H9 (cell line): ENCODE data around the gene HMOX2. TPM values are rescaled to one million over a fixed set of nuclear protein-coding genes. Genes with fewer than 3 reads are reported as not detected.

Source experiments
- DNase-seq: peaks from one replicate; pipeline ENCODE4 v3.0.0-alpha.2; 2017
- H2AFZ ChIP-seq: one replicate; pipeline ENCODE4 v1.6.1; 2013; ENCODE audit warnings: mild to moderate bottlenecking, low read length, control low read depth, moderate library complexity
- H2AK5ac ChIP-seq: 2 replicates; pipeline ENCODE4 v1.6.1; 2013; ENCODE audit warnings: low read length, control low read depth, mixed read lengths; ENCODE audit not compliant: insufficient read length
- H2BK120ac ChIP-seq: one replicate; pipeline ENCODE4 v1.6.1; 2013; ENCODE audit warnings: low read depth, mild to moderate bottlenecking, low read length, control low read depth, inconsistent platforms; ENCODE audit not compliant: poor library complexity, severe bottlenecking
- H2BK12ac ChIP-seq: 2 replicates; pipeline ENCODE4 v1.6.1; 2013; ENCODE audit warnings: low read length, control low read depth, mixed read lengths, low read depth; ENCODE audit not compliant: insufficient read length
- H2BK15ac ChIP-seq: 2 replicates; pipeline ENCODE4 v1.6.1; 2013; ENCODE audit warnings: low read depth, low read length, control low read depth
- H2BK20ac ChIP-seq: one replicate; pipeline ENCODE4 v1.6.1; 2013; ENCODE audit warnings: low read depth, mild to moderate bottlenecking, low read length, control low read depth, inconsistent platforms; ENCODE audit not compliant: poor library complexity, severe bottlenecking
- H2BK5ac ChIP-seq: 2 replicates; pipeline ENCODE4 v1.6.1; 2013; ENCODE audit warnings: low read length, control low read depth, mixed read lengths; ENCODE audit not compliant: insufficient read length
- H3K14ac ChIP-seq: 2 replicates; pipeline ENCODE4 v1.6.1; 2013; ENCODE audit warnings: low read length, control low read depth; ENCODE audit not compliant: insufficient read depth
- H3K18ac ChIP-seq: 2 replicates; pipeline ENCODE4 v1.6.1; 2013; ENCODE audit warnings: low read depth, mild to moderate bottlenecking, mixed read lengths, low read length, control low read depth; ENCODE audit not compliant: insufficient read length
- H3K23ac ChIP-seq: 2 replicates; pipeline ENCODE4 v1.6.1; 2013; ENCODE audit warnings: low read length, control low read depth, mixed read lengths, low read depth; ENCODE audit not compliant: insufficient read length
- H3K23me2 ChIP-seq: 2 replicates; pipeline ENCODE4 v1.6.1; 2013; ENCODE audit warnings: low read depth, mild to moderate bottlenecking, mixed read lengths, low read length, control low read depth; ENCODE audit not compliant: insufficient read length, poor library complexity, severe bottlenecking
- H3K27ac ChIP-seq: 2 replicates; pipeline ENCODE4 v1.5.1; 2013; ENCODE audit warnings: low read length, control low read depth, mixed read lengths, low read depth; ENCODE audit not compliant: insufficient read length
- H3K27me3 ChIP-seq: 2 replicates; pipeline ENCODE4 v1.6.1; 2013; ENCODE audit warnings: low read length, control low read depth, inconsistent platforms; ENCODE audit not compliant: insufficient read depth
- H3K4ac ChIP-seq: 2 replicates; pipeline ENCODE4 v1.6.1; 2013; ENCODE audit warnings: low read depth, mild to moderate bottlenecking, control low read depth, inconsistent platforms, low read length, moderate library complexity
- H3K4me1 ChIP-seq: 2 replicates; pipeline ENCODE4 v1.6.1; 2013; ENCODE audit warnings: low read length, control low read depth, inconsistent platforms; ENCODE audit not compliant: insufficient read depth
- H3K4me2 ChIP-seq: 2 replicates; pipeline ENCODE4 v1.6.1; 2013; ENCODE audit warnings: low read length, control low read depth, mixed read lengths; ENCODE audit not compliant: insufficient read length, insufficient read depth
- H3K56ac ChIP-seq: 2 replicates; pipeline ENCODE4 v1.6.1; 2013; ENCODE audit warnings: low read depth, mild to moderate bottlenecking, mixed read lengths, low read length, control low read depth; ENCODE audit not compliant: insufficient read length
- H3K79me1 ChIP-seq: 2 replicates; pipeline ENCODE4 v1.6.1; 2013; ENCODE audit warnings: low read depth, mild to moderate bottlenecking, moderate library complexity, low read length, control low read depth, inconsistent platforms; ENCODE audit not compliant: insufficient read depth, poor library complexity, severe bottlenecking
- H3K79me2 ChIP-seq: 2 replicates; pipeline ENCODE4 v1.6.1; 2013; ENCODE audit warnings: low read length, control low read depth, inconsistent platforms; ENCODE audit not compliant: insufficient read depth
- H3K9ac ChIP-seq: 2 replicates; pipeline ENCODE4 v1.6.1; 2013; ENCODE audit warnings: low read length, control low read depth, mixed read lengths; ENCODE audit not compliant: insufficient read length; ENCODE audit errors: extremely low read depth
- H3K9me3 ChIP-seq: one replicate; pipeline ENCODE4 v1.6.1; 2013; ENCODE audit warnings: low read depth, low read length, inconsistent platforms; ENCODE audit not compliant: control insufficient read depth
- H3T11ph ChIP-seq: one replicate; pipeline ENCODE4 v1.6.1; 2013; ENCODE audit warnings: mild to moderate bottlenecking, low read length, control low read depth, inconsistent platforms
- H4K20me1 ChIP-seq: one replicate; pipeline ENCODE4 v1.6.1; 2013; ENCODE audit not compliant: control insufficient read depth, insufficient read length, insufficient read depth
- H4K5ac ChIP-seq: 2 replicates; pipeline ENCODE4 v1.6.1; 2013; ENCODE audit warnings: low read depth, mild to moderate bottlenecking, mixed read lengths, low read length, control low read depth; ENCODE audit not compliant: insufficient read length
- H4K8ac ChIP-seq: replicated peaks from 2 replicates; pipeline ENCODE4 v1.6.1; 2013; ENCODE audit warnings: low read length, control low read depth, mixed read lengths, low read depth; ENCODE audit not compliant: insufficient read length
- H4K91ac ChIP-seq: 2 replicates; pipeline ENCODE4 v1.6.1; 2013; ENCODE audit warnings: low read depth, mild to moderate bottlenecking, moderate library complexity, mixed read lengths, low read length, control low read depth; ENCODE audit not compliant: insufficient read length
- H3K27ac Mint-ChIP-seq, 3 experiments: 2 replicates in 2 of 3; 3 replicates in 1 of 3; pipeline ENCODE4 v1.8.0; 2020 to 2021; ENCODE audit warnings: mixed read lengths in 3 of 3, mild to moderate bottlenecking in 1 of 3, moderate library complexity in 1 of 3
- H3K27me3 Mint-ChIP-seq: 2 replicates; pipeline ENCODE4 v1.8.0; 2021; ENCODE audit warnings: low read depth, mild to moderate bottlenecking, moderate library complexity, mixed read lengths
- H3K36me3 Mint-ChIP-seq, 3 experiments: 2 replicates in 2 of 3; 3 replicates in 1 of 3; pipeline ENCODE4 v1.8.0; 2020 to 2021; ENCODE audit warnings: low read depth in 3 of 3, mixed read lengths in 3 of 3; ENCODE audit not compliant: insufficient read depth in 1 of 3
- H3K4me1 Mint-ChIP-seq, 2 experiments: 2 replicates each; pipeline ENCODE4 v1.8.0; 2020; ENCODE audit warnings: mixed read lengths in 2 of 2
- H3K4me3 Mint-ChIP-seq, 2 experiments: 2 replicates in 1 of 2; 3 replicates in 1 of 2; pipeline ENCODE4 v1.8.0; 2020 to 2021; ENCODE audit warnings: mild to moderate bottlenecking in 2 of 2, mixed read lengths in 2 of 2, moderate library complexity in 1 of 2
- H3K9me3 Mint-ChIP-seq, 2 experiments: 2 replicates in 1 of 2; 3 replicates in 1 of 2; pipeline ENCODE4 v1.8.0; 2020; ENCODE audit warnings: mild to moderate bottlenecking in 2 of 2, mixed read lengths in 2 of 2, moderate library complexity in 1 of 2
- CTCF ChIP-seq: fragments of 200-600 bp; sonication (generic); conservative IDR thresholded peaks from 3 replicates; pipeline ENCODE4 v1.8.0; 2021; ENCODE audit warnings: antibody characterized with exemption, mild to moderate bottlenecking
- WGBS: extraction: QIAGEN DNeasy Blood & Tissue Kit; methylation state at CpG from one replicate; pipeline ENCODE4 v1.1.7; 2013; ENCODE audit warnings: missing lambda C conversion rate, low lambda C conversion rate, mixed read lengths; ENCODE audit not compliant: insufficient read length; ENCODE audit errors: extremely low coverage; 5-methylcytosine and 5-hydroxymethylcytosine counted together
- total RNA-seq: library from RNA; stranded (reverse); gene quantifications from 2 replicates; pipeline ENCODE4 v1.2.1, GENCODE V29; 2021

Gene HMOX2
- total RNA-seq, 1 experiment from 2014 or later = 44.4 TPM

GRCh38 chr16:4533490-4533889 is 57.3 kb downstream of the HMOX2 start:
- Histone ChIP-seq H3K56ac (no peak overlapping the region), H3K27me3 (no peaks in the 10 kb centered on the region), H2BK15ac (no peak overlapping the region), H3K14ac (no peak overlapping the region), H3K9ac (no peak overlapping the region), H3K27ac (no peak overlapping the region), H2AK5ac (no peak overlapping the region), H3K4me1 (peaks cover 4% of the 10 kb centered on the region; the same call in 1 of the 2 replicates), H3K9me3 (no peaks in the 10 kb centered on the region), H3T11ph (no peak overlapping the region), H2BK20ac (no peak overlapping the region), H4K8ac (no peak overlapping the region), H3K79me1 (no peaks in the 10 kb centered on the region), H3K4ac (no peak overlapping the region), H3K4me2 (no peak overlapping the region), H4K20me1 (no peaks in the 10 kb centered on the region), H2BK120ac (no peak overlapping the region), H4K91ac (no peak overlapping the region), H2BK12ac (no peak overlapping the region), H3K23ac (no peak overlapping the region), H3K23me2 (peaks cover 7% of the 10 kb centered on the region), H4K5ac (no peak overlapping the region), H3K18ac (no peak overlapping the region), H2AFZ (no peak overlapping the region), H2BK5ac (no peak overlapping the region), H3K79me2 (peaks cover 2% of the 10 kb centered on the region; the same call in 1 of the 2 replicates)
- peak overlapping the region in 1 of 2 experiments; percentile 40; a peak in 1 of 5 replicates for H3K4me3 Mint-ChIP-seq
- H3K4me1 Mint-ChIP-seq = peaks cover 43 to 44% of the 10 kb centered on the region in 2 experiments
- peaks cover 23 to 33% (median 29%) of the 10 kb centered on the region in 3 experiments for H3K36me3 Mint-ChIP-seq
- 100% methylated on average over 1 of the region's 6 CpGs for WGBS
- no peaks in the 10 kb centered on the region for H3K9me3 Mint-ChIP-seq
- no peak overlapping the region; a peak in 2 of 7 replicates for H3K27ac Mint-ChIP-seq
- DNase-seq = no peak
- peaks cover 4% of the 10 kb centered on the region for H3K27me3 Mint-ChIP-seq
- no peak for TF ChIP-seq CTCF
